Stimulated activated CD4-positive, alpha-beta T cell treated with anti-CD3 and anti-CD28 coated beads, Interleukin-4, amount 100 ng/mL, for 24 hours (primary cell): ENCODE data around the gene SNHG17.
A peak's percentile ranks its signal among the peaks of the same experiment; 100 is the strongest.
"Not testable (repeated sequence)": the region's sequence is repeated elsewhere in the genome, so short reads cannot be mapped to it uniquely, and the experiment has no call there.

ENCODE experiments used
- DNase-seq: peaks from one replicate; pipeline ENCODE4 v3.0.0-alpha.2; 2020

Gene SNHG17

DNA sequence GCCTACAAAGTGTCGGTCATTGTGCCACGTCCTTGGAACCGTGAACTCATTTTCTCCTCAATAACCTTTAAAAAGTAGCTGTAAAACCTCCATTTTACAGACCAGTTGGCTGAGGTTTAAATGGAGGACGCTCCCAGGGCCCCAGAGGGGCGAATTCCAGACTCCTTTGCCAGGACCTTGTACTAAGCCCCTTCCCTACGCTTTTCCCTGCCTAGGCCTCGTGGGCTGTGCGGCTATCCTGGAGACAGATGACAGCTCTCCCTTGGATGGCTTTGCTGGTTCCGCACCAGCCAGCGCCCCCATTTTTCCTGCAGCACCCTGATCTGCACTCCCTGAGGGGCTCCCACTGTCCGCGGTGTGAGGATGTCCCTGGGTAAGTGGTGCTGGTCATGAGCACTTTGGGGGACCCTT lies 12.1 kb upstream of the SNHG17 start:
- DNase-seq = no peak

DNA sequence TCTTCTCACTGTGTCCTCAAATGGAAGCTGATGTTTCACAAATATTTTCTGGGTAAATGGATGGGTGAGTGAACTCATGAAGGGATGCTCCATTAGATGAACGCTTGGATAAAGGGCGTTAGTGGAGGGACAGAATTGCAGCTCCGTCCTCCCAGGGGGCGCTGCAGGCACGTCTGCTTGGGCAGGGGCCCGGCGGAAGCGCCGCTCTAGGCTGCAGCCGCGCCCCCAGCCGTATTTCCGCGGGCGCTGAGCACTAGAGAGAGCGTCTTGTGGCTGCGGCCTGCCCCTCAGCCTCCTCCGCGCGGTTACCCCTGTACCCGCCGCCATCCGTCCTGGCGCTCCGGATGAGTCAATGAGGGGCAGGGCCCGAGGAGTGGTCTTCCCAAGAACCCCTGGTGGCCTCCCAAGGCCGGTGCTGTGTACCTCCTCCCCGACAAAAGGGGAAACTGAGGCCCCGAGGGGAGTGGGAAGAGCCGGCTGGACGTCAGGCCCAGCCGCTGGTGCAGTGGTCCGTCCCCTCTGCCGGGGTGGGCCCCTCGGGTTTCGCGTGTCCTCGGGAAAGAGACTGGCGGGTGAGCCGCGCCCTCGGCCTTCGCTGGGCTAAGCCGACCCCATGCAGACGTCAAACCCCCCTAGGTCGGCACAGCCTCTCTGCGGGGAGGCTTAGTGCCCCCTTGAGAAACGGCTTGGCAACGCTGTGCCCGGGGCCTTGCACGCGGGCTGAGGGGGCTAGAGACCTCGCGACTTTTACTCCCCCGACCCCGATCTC lies 11.5 kb upstream of the SNHG17 start:
- DNase-seq = peak; percentile 95

DNA sequence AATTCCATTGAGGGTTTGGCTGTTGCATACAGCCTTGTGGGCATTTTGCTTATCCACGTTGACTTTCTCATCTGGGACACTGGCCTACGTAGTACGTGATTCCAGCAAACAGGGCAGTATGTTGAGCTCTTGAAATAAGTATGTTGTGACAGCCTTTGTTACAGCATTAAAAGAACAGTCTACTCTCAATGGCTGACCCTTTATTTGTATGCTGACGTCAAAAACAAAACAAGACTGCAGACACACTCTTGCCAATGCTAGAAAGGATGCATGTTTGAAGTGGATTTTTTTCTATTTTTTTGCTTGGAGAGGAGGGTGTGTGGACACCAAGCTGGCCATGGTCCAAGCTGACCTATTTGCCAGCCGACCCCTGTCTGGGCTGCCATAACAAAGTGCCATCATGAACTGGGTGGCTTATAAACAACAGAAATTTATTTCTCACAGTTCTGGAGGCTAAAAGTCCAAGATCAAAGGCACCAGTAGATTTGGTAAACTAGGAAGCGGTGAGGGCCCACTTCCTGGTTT lies 10.8 kb upstream of the SNHG17 start:
- no peak for DNase-seq

DNA sequence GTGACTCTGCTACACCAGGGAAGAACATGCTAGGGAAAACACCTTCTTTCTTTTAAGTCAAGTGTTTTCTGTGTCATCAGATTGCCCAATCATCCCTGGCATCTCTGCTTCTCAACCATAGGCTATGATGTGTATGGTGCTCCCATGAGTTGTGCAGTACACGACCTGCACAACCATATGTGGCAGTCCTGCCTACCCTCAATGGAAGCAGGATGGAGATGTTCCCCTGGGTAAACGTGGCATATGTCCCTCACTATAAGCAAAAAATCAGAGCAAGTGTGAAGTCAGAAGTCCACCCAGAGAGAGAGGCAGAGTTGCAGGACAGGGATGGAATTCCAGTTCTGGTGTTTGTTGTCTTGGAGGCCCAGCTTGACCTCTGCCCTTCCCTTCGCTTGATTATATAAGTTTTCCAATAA lies 10.3 kb upstream of the SNHG17 start:
- no peak for DNase-seq

DNA sequence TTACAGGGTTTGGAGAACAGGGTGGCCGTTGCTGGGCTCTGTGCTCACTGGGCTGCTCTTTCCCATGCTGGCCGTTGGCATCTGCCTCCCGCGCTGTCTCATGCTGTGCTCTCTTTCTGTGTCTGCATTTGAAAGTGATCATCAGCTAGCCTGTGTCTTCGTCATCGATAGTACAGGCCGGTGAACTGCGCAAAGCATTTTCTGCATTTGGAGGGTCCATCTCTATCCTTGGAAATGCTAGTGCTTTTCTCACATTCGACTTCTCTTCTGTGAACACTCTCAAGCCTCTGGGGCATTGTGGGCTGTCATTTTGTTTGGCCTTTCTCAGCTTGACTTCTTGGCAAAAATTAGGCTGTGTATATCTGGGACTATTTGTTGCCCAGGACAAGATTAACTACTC lies 6.8 kb upstream of the SNHG17 start:
- no peak for DNase-seq

DNA sequence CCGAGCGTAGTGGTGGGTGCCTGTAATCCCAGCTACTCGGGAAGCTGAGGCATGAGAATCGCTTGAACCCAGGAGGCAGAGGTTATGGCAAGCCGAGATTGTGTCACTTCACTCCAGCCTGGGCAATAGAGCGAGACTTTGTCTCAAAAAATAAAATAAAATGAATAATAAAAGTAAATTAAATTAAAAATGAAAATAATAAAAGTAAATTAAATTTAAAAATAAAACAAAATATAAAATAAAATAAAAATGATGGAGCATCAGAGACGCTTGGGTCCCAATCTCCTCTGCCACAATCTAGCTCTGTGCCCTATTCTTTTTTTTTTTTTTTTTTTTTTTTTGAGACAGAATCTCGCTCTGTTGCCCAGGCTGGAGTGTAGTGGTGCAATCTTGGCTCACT lies 6.0 kb upstream of the SNHG17 start:
- not testable (repeated sequence) for DNase-seq

DNA sequence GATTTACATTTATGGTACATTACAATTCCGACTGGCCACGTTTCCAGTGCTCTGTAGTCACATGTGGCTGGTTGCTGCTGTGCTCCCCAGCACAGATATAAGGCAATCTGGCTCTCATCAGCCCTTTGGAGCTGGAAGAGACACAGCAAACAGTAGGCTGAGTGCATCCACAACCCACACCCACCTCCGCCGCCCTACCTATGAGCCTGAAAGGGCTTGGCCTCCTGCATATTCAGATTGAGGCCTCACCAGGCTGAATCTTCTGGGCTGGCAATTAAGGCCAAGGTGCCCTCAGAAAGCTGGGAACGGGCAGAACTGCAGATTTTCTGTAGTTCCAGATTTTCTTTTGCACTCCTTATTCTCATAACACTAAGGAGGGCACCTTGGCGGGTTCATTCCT lies 2.7 kb upstream of the SNHG17 start:
- no peak for DNase-seq

DNA sequence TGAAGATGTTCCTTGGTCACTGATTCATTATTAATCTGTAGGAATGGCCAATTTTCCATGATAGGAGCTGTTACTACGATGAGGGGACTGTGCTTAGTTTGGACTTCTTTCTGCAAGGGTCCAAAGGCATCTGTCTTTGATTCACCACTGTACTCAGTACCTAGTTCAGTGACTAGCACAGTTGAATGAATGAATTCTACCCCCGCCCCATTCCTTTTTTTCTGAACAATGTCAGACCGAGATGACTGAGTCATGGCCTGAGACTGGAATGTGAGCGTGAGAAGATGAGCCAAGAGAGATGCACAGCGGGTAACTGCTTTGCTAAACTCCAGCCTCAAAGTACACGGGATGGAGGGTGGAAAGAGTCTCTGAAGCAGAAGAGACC lies 419 bp upstream of the SNHG17 start:
- DNase-seq = no peak

DNA sequence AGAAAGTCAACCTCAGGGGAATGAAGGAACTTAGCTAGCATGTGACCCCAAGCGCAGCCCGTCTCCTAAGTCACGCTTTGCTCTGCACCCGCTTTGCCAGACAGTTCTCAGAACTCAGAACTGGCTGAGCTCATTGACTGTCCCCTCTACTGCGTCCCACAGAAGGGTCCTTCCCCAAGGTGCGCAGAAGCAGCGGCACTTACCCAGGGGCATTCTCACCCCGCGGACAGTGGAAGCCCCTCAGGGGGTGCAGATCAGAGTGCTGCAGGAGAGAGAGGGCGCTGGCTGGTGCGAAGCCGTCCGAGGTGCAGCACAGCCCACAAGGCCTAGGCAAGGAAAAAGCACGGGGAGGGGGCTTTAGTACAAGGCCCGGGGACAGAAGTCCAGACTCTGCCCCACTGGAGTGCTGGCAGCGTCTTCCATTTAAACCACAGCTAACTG lies 807 bp downstream of the SNHG17 start:
- DNase-seq = peak; percentile 21

DNA sequence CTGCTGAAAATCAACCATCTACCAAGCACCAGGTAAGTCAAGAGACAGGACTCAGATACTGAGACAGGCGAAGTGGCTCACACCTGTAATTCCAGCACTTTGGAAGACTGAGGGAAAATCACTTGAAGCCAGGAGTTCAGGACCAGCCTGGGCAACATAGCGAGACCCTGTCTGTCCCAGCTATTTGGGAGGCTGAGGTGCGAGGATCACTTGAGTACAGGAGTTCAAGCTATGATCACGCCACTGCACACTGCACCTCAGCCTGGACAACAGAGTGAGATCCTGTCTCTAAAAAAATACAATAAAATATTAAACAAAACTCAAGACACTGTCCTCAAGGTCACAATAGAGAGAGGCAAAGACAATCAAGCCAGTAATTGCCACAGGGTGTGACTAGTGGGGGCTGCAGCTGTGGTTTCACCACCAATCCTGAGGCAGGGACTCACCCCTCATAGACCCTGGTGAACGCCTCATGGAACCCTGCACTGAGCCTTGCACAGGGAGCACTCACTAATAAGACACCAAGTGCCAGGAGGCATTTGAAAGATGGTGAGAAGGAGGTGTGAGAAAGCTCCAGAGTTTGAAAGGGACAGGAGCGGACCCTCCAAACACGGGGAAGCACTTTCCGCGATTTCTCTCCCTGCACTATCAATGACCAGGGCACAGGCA lies 1.7 kb downstream of the SNHG17 start:
- no peak for DNase-seq

DNA sequence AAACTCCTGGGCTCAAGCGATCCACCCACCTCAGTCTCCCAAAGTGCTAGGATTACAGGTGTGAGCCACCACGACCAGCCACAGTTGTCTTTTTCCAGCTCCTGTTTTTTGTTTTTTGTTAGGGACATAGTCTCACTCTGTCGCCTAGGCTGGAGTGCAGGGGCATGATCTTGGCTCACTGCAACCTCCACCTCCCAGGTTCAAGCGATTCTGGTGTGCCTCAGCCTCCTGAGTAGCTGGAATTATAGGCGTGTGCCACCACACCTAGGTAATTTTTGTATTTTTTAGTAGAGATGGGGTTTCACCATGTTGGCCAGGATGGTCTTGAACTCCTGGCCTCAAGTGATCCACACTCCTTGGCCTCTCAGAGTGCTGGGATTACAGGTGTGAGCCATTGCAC lies 2.3 kb downstream of the SNHG17 start:
- not testable (repeated sequence) for DNase-seq

DNA sequence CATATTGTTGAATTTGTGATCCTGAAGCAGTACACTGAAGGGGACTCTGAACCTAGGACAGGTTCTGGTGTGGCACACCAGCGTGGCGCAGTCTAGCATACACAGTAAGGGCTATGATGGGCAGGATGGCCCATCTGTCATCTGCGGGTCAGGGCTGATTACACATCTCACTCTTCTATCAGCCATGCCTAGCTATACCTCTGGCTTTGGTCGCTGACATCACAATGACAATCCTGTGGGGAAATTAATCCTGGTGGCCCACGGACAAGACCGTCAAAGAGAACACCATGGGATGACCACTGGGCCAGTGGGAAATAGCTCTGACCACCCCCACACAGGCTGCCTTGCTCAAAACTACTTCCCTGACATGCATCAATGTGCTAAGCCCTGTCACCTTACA lies 2.8 kb downstream of the SNHG17 start:
- DNase-seq = no peak

DNA sequence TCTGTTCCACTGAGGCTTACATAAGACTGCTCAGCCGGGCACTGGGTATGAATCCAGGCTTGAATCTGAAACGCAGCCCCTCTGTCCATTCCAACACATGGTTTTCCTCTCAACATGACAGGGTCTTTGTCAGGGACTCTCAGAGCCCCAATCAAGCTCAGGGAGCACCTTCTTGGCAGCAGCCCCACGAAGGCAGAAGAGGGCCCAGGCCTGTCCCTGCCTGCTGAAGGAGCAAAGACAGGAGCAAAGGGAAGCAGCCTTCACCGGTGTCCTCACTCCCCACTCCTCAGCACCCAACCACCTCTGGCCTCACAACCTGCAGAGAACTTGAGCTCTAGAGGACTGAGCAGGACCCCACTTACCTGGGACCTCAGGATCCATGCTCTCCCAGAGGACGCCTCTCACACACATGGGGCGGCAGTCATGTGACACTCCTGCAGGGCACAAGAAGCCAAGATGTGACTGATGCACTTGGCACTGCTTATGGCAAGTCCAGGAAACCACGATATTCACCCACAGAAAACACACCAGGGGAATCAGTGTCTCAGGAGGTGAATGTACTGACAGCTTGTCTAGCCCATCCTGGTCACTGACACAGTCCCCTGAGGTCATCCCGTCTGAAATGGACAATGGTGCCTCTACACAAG lies 4.3 kb downstream of the SNHG17 start:
- DNase-seq = no peak

DNA sequence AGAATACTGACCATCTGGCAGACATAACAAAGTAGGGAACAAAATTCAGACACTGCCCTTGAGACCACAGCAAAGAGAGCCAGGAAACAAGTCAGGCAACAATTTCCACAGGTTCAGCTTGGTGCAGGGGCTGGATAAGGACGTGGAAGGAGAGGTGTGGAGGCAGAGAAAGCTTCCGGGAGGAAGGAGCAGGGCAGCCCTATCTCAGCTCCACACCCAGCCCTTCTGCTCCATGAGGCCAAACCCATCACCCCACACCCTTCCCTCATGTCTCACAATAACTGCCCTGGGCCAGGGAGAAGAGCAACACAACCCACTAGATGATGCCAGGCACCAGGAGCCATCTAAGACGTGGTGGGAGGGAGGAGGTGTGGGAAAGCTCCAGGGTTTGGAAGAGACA lies 5.8 kb downstream of the SNHG17 start:
- no peak for DNase-seq

DNA sequence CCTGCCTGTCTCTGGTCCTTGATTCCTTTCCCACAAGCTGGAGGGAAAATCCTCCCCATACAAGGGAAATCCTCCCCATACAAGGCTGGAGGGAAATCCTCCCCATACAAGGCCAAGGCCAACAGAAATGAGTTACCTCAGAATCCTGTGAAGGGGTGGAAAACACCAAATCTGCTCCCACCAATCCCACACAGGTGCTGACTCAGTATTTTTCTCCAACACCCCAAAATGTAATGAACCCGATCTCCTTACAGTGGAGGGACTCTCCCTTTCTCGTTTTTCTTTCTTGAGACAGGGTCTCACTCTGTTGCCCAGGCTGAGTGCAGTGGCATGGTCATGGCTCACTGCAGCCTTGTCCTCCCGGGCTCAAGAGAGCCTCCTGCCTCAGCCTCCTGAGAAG lies 6.3 kb downstream of the SNHG17 start:
- no peak for DNase-seq

DNA sequence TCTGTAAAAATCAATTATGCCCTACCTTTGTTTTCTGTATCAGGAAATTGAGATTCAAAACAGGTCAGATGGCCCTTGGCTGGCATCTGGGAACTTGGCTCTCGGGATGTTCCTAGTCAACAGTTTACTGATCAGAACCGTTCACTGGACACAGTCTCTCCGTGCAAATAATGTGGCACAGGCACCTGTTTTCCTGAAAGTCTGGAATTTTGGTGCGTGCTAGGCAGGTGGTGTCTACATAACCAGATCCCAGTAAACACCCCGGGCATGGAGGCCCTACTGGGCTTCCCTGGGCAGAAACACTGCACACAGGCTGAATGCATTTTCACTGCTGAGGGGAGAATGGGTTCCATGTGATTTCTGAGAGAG lies 7.5 kb downstream of the SNHG17 start:
- DNase-seq = no peak

DNA sequence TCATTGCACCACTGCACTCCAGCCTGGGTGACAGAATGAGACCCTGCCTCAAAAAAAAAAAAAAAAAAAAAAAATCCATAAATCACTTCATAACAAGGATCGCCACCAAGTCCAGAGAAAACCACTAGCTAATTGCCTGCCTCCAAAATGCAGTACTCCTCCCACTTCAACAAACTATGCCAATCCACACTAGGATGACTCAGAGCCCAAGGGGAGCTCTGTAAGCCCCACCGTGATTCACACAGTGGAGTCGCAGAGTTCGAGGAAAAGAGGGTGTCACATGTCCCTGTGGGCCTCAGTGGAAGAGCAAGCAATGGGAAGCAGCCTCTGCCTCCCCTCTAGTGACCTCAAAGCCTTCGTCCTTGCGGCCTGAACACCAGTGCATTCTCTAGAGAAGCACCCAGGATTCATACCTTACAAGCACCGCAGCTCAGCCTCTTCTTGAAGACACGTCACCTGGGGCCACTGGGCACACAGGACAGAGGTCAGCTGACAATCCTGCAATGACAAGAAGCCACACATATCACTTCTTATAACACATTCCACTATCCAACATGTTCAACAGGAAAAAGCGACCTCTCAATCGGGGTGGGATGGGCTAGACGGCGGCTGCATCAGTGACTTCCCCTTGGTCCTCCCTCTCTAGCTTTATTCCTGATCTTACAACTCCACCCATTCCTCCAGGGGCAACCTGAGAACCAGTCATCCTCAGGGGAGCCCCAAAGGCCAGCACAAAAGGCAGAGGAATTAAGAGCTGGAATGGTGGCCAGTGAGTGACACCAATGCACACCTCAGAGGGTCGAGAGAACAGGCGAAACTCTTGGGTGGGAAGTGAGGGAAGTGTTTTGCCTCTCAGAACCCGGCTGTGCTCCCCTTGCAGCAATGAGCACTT lies 8.9 kb downstream of the SNHG17 start:
- DNase-seq = peak; percentile 51

DNA sequence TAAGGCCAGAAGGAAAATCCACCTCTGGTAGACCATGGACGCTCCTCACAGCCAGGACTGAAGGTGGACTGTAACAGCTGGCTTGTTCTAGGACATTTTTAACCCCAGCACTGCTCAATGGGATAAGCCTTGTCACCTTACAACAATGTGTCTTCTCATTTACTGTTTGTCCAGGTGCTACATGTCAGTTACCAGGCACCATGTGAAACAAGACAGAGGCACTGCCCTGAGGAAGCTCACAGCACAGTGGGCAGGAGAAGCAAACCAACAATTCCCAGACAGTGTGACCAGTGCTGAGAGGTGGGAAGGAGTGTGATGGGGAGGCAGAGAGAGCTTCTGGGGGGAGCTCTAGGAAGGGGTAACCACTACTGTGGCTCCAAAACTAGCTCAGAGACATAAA lies 10.7 kb downstream of the SNHG17 start:
- no peak for DNase-seq

DNA sequence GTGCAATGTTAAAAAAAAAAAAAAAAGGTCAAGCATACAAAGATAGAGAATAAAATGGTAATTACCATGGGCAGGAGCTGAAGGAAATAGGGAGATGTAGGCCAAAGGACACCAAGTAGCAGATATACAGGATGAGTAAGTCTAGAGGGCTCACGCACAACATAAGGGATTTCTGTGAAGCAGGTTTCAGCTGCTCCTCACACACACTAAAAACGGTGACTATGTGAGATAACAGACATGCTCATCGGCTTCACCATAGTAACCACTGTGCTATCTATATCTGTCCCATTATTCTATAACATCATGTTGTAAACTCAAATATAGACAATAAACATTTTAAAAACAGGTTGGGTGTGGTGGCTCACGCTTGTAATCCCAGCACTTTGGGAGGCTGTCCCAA lies 11.6 kb downstream of the SNHG17 start:
- DNase-seq = no peak

DNA sequence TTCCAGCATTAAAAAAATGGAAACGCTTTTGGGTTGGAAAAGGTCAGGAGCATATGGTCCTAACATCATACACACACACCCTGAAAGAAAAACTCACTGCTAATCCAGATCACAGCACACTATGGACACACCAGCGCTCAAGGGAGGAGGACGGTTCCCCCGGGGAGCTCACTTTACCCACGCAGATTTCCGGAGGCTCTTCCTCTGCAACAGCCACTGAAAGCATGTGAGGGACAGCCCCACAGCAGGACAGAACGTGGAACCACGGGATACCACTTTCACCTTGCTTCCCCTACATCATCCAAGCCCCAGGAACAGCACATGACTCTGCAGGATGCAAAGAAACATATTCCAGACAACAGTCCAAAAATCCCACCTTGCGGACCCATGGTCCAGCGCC lies 13.2 kb downstream of the SNHG17 start:
- DNase-seq = no peak

DNA sequence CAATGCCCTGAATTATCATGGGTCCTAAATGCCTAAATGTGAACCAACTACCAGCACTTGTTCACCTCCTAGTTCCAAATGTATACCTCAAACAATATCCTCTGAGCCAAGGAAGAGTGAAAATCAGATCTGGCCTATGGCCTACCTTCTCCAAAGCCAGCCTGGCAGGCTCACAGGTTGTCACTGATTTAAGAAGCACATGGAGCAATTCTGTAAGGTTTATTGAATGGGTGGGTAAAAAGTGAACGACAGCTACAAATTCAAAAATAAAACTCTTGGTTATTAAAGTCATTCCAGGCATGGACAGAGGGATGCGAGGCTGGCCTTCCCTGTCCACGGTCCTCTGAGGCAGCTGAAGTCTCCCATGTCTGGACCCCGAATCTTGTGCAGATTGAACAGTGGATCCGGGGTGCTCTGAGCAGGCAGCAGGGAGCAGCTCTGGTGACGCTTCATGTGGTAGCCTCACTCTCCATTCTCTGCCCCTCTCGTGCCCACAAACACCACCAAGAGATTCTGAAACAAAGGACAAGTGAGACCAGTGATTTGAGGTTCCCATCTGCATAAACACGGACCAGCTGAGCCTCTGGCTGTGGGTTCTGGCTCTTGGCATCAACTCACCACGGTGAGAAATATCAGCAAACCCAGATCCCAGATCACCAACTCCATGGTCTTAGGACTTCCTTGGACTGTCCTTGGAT lies 14.6 kb downstream of the SNHG17 start:
- DNase-seq = no peak

DNA sequence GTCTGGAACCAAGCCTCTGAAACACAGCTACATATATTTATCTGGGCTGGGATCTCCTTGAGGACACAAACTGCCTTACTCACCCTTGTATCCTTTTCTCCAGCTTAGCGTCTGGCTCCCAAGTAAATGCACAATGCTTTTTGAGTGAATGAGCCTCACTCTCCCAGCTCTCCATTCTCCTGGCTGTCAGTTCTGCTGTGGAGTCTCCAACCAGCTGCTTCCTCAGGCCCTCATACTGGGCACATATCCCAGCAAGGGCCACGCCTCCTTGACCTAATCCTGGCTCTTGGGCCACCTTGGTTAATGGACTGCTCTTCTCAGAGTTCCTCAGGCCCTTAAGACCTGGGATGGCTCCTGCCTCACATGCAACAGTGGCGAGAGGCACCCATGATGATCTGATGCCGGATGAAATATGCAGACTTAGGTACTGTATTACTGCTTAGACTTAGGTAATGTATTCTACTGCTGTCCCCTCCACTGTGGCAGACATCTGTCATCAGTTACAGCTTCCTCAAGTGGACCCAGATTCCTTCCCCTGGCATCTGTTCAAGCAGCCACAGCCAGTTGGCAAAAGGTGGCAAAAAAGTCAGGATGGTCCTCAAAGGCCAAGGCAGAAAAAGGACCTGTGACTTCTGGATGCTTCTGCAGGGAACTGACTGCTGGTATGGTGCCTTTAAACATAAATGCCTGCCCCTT lies 16.5 kb downstream of the SNHG17 start:
- DNase-seq = no peak
